Heart left ventricle (tissue), 13 donors: ENCODE results near the gene CD40.

Experiments
- CTCF ChIP-seq, 12 donors: fragments of 200-600 bp; sonication (generic) in 4 of 12; IDR thresholded peaks; one replicate each; pipeline versions ENCODE4 v1.5.0 to v1.8.0; 2018 to 2022; ENCODE audit warnings: antibody characterized with exemption in 12 of 12, mild to moderate bottlenecking in 5 of 12
- POLR2A ChIP-seq, 2 donors: fragments of 450-650 bp; IDR thresholded peaks; one replicate each; pipeline ENCODE4 v1.6.1; 2017; ENCODE audit warnings: antibody characterized with exemption in 2 of 2, mild to moderate bottlenecking in 2 of 2, moderate library complexity in 2 of 2
- donor health status: ischemic (EF 13 %, LVEDD 7.1; RV severe dilation, severe dysfunction).
- donor health status: DM: no; HTN: yes; CAD: no.
- donor health status: DM: no; HTN: no; CAD: no.
- donor health status: ischemic (EF 25% LVEDD 6.9; RV normal size, moderate dysfunction).
- donor health status: ischemic (EF 25% LVEDD 5.7; RV mildly dilated, moderate dysfunction).
- donor health status: ischemic (EF 35%, LVEDD 5.7; RV mildly dilated, moderate dysfunction).
- donor health status: nonischemic (EF 11% LVEDD 7.7; RV severe dilation, severe dysfunction).
- donor health status: DM: yes; HTN: yes; CAD: no.
- donor health status: PGD.
- donor health status: ischemic (EF 29% LVEDD 5.4; RV normal size, mild dysfunction).
- donor health status: nonischemic (EF 23%, LVEDD 6.1; RV moderate dilation, normal function).

- TF ChIP-seq CTCF (IDR thresholded peaks at IDR 0.05), result no peak
- TF ChIP-seq POLR2A (IDR thresholded peaks at IDR 0.05), result no peak
Observed at GRCh38 chr20:46118481-46119020, 437 bp downstream of the CD40 start.
